ENCODE results near the gene ITPK1. TPM values are rescaled to one million over a fixed set of nuclear protein-coding genes. Genes with fewer than 3 reads are reported as not detected.
"Not testable (repeated sequence)": the region's sequence is repeated elsewhere in the genome, so short reads cannot be mapped to it uniquely, and the experiment has no call there.

The ITPK1 gene
- total RNA-seq, 3 donors from 2014 or later, result 49.4 to 59.7 (median 59.1) TPM

GRCh38 chr14:93114713-93115068 lies 1.0 kb downstream of the ITPK1 start:
- Mint-ChIP-seq H3K4me1 (ENCODE audit: low read depth) (peaks cover 26% of the 10 kb centered on the region), H3K36me3 (ENCODE audit: insufficient read depth) (no peaks in the 10 kb centered on the region), H3K9me3 (no peaks in the 10 kb centered on the region), H3K4me3 (peak overlapping the region; percentile 85), H3K27me3 (ENCODE audit: low read depth) (no peaks in the 10 kb centered on the region)
- DNase-seq (no peak), ATAC-seq (no peak)

GRCh38 chr14:93114068-93114710 lies 1.5 kb downstream of the ITPK1 start:
- Mint-ChIP-seq H3K4me3 (peak overlapping the region; percentile 85), H3K4me1 (ENCODE audit: low read depth) (peaks cover 26% of the 10 kb centered on the region), H3K27me3 (ENCODE audit: low read depth) (no peaks in the 10 kb centered on the region), H3K9me3 (no peaks in the 10 kb centered on the region), H3K36me3 (ENCODE audit: insufficient read depth) (no peaks in the 10 kb centered on the region)
- ATAC-seq (no peak), DNase-seq (no peak)

GRCh38 chr14:93113678-93114067 lies 2.1 kb downstream of the ITPK1 start:
- ATAC-seq (no peak), DNase-seq (no peak)
- Mint-ChIP-seq H3K4me1 (ENCODE audit: low read depth) (peaks cover 28% of the 10 kb centered on the region), H3K4me3 (peak overlapping the region; percentile 85), H3K9me3 (no peaks in the 10 kb centered on the region), H3K36me3 (ENCODE audit: insufficient read depth) (no peaks in the 10 kb centered on the region), H3K27me3 (ENCODE audit: low read depth) (no peaks in the 10 kb centered on the region)

- ATAC-seq, result peak; percentile 9 to 15
- H3K4me3 Mint-ChIP-seq, result peak overlapping the region; percentile 85
- peak; percentile 74 for DNase-seq
- H3K9me3 Mint-ChIP-seq, result no peaks in the 10 kb centered on the region
- H3K36me3 Mint-ChIP-seq (ENCODE audit: insufficient read depth), result no peaks in the 10 kb centered on the region
- no peaks in the 10 kb centered on the region for H3K27me3 Mint-ChIP-seq (ENCODE audit: low read depth)
- H3K4me1 Mint-ChIP-seq (ENCODE audit: low read depth), result peaks cover 29% of the 10 kb centered on the region
Observed at GRCh38 chr14:93112891-93113677, 2.6 kb downstream of the ITPK1 start.

- not testable (repeated sequence) for ATAC-seq; H3K4me3 Mint-ChIP-seq; DNase-seq; H3K9me3 Mint-ChIP-seq; H3K36me3 Mint-ChIP-seq (ENCODE audit: insufficient read depth); H3K27me3 Mint-ChIP-seq (ENCODE audit: low read depth)
- peaks cover 29% of the 10 kb centered on the region for H3K4me1 Mint-ChIP-seq (ENCODE audit: low read depth)
Observed at GRCh38 chr14:93111541-93111940, 4.2 kb downstream of the ITPK1 start.

- Mint-ChIP-seq H3K36me3 (ENCODE audit: insufficient read depth) (no peaks in the 10 kb centered on the region), H3K9me3 (no peaks in the 10 kb centered on the region), H3K4me3 (no peak overlapping the region), H3K4me1 (ENCODE audit: low read depth) (peaks cover 26% of the 10 kb centered on the region), H3K27me3 (ENCODE audit: low read depth) (no peaks in the 10 kb centered on the region)
- ATAC-seq (no peak), DNase-seq (no peak)
Observed at GRCh38 chr14:93110856-93111419, 4.8 kb downstream of the ITPK1 start.

- Mint-ChIP-seq H3K9me3 (no peaks in the 10 kb centered on the region), H3K4me3 (no peak overlapping the region), H3K36me3 (ENCODE audit: insufficient read depth) (no peaks in the 10 kb centered on the region), H3K27me3 (ENCODE audit: low read depth) (no peaks in the 10 kb centered on the region), H3K4me1 (ENCODE audit: low read depth) (peaks cover 28% of the 10 kb centered on the region)
- no peak for DNase-seq
- ATAC-seq, result no peak
Observed at GRCh38 chr14:93109572-93110481, 5.9 kb downstream of the ITPK1 start.

GRCh38 chr14:93108105-93108504 lies 7.6 kb downstream of the ITPK1 start:
- H3K36me3 Mint-ChIP-seq (ENCODE audit: insufficient read depth), result no peaks in the 10 kb centered on the region
- H3K4me1 Mint-ChIP-seq (ENCODE audit: low read depth), result peaks cover 30% of the 10 kb centered on the region
- no peak overlapping the region for H3K4me3 Mint-ChIP-seq
- ATAC-seq, result no peak
- no peak for DNase-seq
- H3K27me3 Mint-ChIP-seq (ENCODE audit: low read depth), result no peaks in the 10 kb centered on the region
- H3K9me3 Mint-ChIP-seq, result no peaks in the 10 kb centered on the region

GRCh38 chr14:93107453-93107852 lies 8.3 kb downstream of the ITPK1 start:
- Mint-ChIP-seq H3K27me3 (ENCODE audit: low read depth) (no peaks in the 10 kb centered on the region), H3K4me1 (ENCODE audit: low read depth) (peaks cover 26% of the 10 kb centered on the region), H3K4me3 (no peak overlapping the region), H3K36me3 (ENCODE audit: insufficient read depth) (no peaks in the 10 kb centered on the region), H3K9me3 (no peaks in the 10 kb centered on the region)
- ATAC-seq, result no peak
- DNase-seq, result no peak

- Mint-ChIP-seq H3K36me3 (ENCODE audit: insufficient read depth) (no peaks in the 10 kb centered on the region), H3K4me3 (no peak overlapping the region), H3K27me3 (ENCODE audit: low read depth) (no peaks in the 10 kb centered on the region), H3K4me1 (ENCODE audit: low read depth) (peaks cover 28% of the 10 kb centered on the region), H3K9me3 (no peaks in the 10 kb centered on the region)
- no peak for ATAC-seq
- DNase-seq, result no peak
Observed at GRCh38 chr14:93106541-93107156, 9.1 kb downstream of the ITPK1 start.

- peaks cover 28% of the 10 kb centered on the region for H3K4me1 Mint-ChIP-seq (ENCODE audit: low read depth)
- H3K4me3 Mint-ChIP-seq; H3K9me3 Mint-ChIP-seq; DNase-seq; ATAC-seq; H3K36me3 Mint-ChIP-seq (ENCODE audit: insufficient read depth); H3K27me3 Mint-ChIP-seq (ENCODE audit: low read depth): not testable (repeated sequence)
Observed at GRCh38 chr14:93105856-93106255, 9.9 kb downstream of the ITPK1 start.

GRCh38 chr14:93105362-93105761 lies 10.4 kb downstream of the ITPK1 start:
- ATAC-seq, result no peak
- no peaks in the 10 kb centered on the region for H3K27me3 Mint-ChIP-seq (ENCODE audit: low read depth)
- H3K36me3 Mint-ChIP-seq (ENCODE audit: insufficient read depth), result no peaks in the 10 kb centered on the region
- H3K4me1 Mint-ChIP-seq (ENCODE audit: low read depth), result peaks cover 28% of the 10 kb centered on the region
- DNase-seq, result no peak
- H3K9me3 Mint-ChIP-seq, result no peaks in the 10 kb centered on the region
- no peak overlapping the region for H3K4me3 Mint-ChIP-seq

- H3K4me3 Mint-ChIP-seq, result no peak overlapping the region
- H3K36me3 Mint-ChIP-seq (ENCODE audit: insufficient read depth), result no peaks in the 10 kb centered on the region
- peaks cover 28% of the 10 kb centered on the region for H3K4me1 Mint-ChIP-seq (ENCODE audit: low read depth)
- ATAC-seq, result no peak
- no peaks in the 10 kb centered on the region for H3K9me3 Mint-ChIP-seq
- H3K27me3 Mint-ChIP-seq (ENCODE audit: low read depth), result no peaks in the 10 kb centered on the region
- no peak for DNase-seq
Observed at GRCh38 chr14:93104961-93105360, 10.8 kb downstream of the ITPK1 start.

Data from activated T-cell treated with anti-CD3 and anti-CD28 coated beads, Interleukin-2, amount 50 U/mL, for 4 hours (primary cell).